Measurements from ENCODE around the gene KLHL6. TPM values are rescaled to one million over a fixed set of nuclear protein-coding genes. Genes with fewer than 3 reads are reported as not detected.

KLHL6 gene
- total and polyA plus RNA-seq, 2 of the 8 experiments (the other 6 are each of a cell fraction or from before 2014, with no cell fraction given), result 0.05 TPM; not detected in 1

DNA sequence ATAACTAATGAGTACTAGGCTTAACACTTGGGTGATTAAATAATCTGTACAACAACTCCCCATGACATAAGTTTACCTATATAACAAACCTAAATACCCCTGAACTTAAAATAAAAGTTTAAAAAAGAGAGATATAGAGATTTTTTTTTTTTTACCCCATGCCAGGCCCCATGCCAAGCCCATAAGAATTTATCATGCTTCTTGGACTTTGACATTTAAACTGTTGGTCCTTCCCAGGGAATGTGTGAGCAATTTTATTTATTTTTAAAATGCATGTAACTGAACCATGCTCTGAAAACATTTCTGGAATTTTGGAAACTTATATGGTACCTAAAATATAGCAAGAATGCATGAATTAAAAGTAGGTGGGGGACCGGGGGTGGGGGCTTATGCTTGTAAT lies 26.3 kb downstream of the KLHL6 start (continued):
- TF ChIP-seq, protein P1, sequence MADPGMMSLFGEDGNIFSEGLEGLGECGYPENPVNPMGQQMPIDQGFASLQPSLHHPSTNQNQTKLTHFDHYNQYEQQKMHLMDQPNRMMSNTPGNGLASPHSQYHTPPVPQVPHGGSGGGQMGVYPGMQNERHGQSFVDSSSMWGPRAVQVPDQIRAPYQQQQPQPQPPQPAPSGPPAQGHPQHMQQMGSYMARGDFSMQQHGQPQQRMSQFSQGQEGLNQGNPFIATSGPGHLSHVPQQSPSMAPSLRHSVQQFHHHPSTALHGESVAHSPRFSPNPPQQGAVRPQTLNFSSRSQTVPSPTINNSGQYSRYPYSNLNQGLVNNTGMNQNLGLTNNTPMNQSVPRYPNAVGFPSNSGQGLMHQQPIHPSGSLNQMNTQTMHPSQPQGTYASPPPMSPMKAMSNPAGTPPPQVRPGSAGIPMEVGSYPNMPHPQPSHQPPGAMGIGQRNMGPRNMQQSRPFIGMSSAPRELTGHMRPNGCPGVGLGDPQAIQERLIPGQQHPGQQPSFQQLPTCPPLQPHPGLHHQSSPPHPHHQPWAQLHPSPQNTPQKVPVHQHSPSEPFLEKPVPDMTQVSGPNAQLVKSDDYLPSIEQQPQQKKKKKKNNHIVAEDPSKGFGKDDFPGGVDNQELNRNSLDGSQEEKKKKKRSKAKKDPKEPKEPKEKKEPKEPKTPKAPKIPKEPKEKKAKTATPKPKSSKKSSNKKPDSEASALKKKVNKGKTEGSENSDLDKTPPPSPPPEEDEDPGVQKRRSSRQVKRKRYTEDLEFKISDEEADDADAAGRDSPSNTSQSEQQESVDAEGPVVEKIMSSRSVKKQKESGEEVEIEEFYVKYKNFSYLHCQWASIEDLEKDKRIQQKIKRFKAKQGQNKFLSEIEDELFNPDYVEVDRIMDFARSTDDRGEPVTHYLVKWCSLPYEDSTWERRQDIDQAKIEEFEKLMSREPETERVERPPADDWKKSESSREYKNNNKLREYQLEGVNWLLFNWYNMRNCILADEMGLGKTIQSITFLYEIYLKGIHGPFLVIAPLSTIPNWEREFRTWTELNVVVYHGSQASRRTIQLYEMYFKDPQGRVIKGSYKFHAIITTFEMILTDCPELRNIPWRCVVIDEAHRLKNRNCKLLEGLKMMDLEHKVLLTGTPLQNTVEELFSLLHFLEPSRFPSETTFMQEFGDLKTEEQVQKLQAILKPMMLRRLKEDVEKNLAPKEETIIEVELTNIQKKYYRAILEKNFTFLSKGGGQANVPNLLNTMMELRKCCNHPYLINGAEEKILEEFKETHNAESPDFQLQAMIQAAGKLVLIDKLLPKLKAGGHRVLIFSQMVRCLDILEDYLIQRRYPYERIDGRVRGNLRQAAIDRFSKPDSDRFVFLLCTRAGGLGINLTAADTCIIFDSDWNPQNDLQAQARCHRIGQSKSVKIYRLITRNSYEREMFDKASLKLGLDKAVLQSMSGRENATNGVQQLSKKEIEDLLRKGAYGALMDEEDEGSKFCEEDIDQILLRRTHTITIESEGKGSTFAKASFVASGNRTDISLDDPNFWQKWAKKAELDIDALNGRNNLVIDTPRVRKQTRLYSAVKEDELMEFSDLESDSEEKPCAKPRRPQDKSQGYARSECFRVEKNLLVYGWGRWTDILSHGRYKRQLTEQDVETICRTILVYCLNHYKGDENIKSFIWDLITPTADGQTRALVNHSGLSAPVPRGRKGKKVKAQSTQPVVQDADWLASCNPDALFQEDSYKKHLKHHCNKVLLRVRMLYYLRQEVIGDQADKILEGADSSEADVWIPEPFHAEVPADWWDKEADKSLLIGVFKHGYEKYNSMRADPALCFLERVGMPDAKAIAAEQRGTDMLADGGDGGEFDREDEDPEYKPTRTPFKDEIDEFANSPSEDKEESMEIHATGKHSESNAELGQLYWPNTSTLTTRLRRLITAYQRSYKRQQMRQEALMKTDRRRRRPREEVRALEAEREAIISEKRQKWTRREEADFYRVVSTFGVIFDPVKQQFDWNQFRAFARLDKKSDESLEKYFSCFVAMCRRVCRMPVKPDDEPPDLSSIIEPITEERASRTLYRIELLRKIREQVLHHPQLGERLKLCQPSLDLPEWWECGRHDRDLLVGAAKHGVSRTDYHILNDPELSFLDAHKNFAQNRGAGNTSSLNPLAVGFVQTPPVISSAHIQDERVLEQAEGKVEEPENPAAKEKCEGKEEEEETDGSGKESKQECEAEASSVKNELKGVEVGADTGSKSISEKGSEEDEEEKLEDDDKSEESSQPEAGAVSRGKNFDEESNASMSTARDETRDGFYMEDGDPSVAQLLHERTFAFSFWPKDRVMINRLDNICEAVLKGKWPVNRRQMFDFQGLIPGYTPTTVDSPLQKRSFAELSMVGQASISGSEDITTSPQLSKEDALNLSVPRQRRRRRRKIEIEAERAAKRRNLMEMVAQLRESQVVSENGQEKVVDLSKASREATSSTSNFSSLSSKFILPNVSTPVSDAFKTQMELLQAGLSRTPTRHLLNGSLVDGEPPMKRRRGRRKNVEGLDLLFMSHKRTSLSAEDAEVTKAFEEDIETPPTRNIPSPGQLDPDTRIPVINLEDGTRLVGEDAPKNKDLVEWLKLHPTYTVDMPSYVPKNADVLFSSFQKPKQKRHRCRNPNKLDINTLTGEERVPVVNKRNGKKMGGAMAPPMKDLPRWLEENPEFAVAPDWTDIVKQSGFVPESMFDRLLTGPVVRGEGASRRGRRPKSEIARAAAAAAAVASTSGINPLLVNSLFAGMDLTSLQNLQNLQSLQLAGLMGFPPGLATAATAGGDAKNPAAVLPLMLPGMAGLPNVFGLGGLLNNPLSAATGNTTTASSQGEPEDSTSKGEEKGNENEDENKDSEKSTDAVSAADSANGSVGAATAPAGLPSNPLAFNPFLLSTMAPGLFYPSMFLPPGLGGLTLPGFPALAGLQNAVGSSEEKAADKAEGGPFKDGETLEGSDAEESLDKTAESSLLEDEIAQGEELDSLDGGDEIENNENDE (IDR thresholded peaks at IDR 0.05; ENCODE audit: insufficient replicate concordance, low read length), result no peak
- TF ChIP-seq POLR2AphosphoS5 (IDR thresholded peaks at IDR 0.05; ENCODE audit: low read depth, low read length), result no peak
